Coronary artery (tissue), 2 donors: ENCODE measurements around the gene HABP4.
A peak's percentile ranks its signal among the peaks of the same experiment; 100 is the strongest.

ENCODE experiments used
- DNase-seq: peaks from one replicate; pipeline ENCODE4 v3.0.0-alpha.2; 2017; ENCODE audit warnings: low spot score
- H3K27ac ChIP-seq, 2 donors: fragments of 200-600 bp; sonication (generic); one replicate each; pipeline ENCODE4 v1.5.1; 2016 to 2019
- H3K4me3 ChIP-seq: fragments of 200-600 bp; sonication (generic); 2 replicates; pipeline ENCODE4 v1.5.1; 2016; ENCODE audit warnings: mild to moderate bottlenecking, moderate library complexity
- TF ChIP-seq, protein P1 (sequence below): fragments of 200-600 bp; sonication (generic); IDR thresholded peaks from one replicate; pipeline ENCODE4 v1.5.1; 2019; ENCODE audit warnings: antibody characterized with exemption

HABP4 gene

DNA sequence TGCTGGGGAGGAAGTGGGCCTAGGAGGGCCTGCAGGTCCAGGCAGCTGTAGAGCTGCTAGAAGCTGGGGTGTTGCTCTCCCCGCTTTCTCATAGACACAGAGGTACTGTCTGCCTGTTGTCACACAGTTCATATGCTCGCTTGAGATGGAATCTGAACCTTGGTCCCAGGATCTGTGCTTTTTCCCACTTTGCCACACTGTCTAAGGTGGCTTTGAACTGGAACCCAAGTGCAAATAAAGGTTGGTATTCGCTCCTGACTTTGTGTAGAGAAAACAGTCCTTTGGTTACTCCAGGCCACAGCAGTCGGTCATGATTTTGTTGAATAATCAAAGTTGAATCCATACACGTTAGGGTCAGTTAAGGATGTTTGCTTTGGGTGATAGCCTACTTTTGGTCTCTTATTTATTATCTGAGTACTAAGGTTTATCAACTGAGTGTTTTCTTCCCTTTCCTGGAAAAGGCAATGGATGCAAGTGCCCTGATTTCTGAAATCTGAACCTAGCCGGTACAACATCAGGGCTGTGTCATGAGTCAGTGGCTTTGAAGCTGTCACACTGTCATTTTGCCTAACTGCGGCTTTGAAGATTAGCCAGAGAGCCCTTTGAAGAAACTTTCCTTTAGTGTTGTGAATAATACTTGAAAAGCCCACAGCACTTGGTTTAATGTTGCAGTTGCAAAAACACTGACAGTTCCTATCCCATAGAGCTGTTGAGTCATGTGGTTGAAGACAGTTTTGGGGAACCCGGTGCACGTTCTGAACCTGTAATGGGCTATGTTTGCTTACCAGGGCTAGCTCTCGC is 41.3 kb downstream of the HABP4 start:
- Histone ChIP-seq H3K27ac (peak overlapping the region; percentile 50 to 61), H3K4me3 (no peak overlapping the region)
- no peak for DNase-seq
- TF ChIP-seq, protein P1, sequence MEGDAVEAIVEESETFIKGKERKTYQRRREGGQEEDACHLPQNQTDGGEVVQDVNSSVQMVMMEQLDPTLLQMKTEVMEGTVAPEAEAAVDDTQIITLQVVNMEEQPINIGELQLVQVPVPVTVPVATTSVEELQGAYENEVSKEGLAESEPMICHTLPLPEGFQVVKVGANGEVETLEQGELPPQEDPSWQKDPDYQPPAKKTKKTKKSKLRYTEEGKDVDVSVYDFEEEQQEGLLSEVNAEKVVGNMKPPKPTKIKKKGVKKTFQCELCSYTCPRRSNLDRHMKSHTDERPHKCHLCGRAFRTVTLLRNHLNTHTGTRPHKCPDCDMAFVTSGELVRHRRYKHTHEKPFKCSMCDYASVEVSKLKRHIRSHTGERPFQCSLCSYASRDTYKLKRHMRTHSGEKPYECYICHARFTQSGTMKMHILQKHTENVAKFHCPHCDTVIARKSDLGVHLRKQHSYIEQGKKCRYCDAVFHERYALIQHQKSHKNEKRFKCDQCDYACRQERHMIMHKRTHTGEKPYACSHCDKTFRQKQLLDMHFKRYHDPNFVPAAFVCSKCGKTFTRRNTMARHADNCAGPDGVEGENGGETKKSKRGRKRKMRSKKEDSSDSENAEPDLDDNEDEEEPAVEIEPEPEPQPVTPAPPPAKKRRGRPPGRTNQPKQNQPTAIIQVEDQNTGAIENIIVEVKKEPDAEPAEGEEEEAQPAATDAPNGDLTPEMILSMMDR: no peak

DNA sequence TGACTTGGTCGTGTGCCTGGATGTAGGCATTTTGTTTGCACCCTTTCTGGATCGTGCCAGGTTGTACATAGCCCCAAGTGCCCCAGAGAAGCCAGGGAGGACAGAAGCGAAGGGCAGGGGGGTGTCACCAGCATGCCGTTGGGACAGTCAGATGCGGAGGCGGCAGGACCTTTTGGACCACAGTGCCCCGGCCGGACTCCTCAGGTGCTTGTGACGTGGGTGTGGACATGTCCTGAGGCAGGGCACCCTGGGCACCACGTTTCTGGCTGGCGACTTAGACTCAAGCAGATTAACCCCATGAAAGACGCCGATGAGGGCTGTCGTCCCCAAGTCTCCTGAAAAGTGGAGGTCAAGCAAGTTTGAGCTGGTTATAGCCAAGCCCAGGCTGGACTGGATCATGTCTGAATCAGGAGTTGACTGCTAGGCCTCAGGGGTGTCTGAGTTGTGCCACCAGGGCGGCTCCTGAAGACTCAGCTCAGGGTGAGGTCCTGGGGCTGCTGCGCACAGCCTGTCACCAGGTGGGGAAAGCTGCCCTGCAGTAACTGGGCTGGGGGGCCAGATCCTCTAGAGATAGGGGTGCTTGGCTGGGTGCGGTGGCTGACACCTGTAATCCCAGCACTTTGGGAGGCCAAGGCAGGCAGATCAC is 42.0 kb downstream of the HABP4 start:
- Histone ChIP-seq H3K27ac (peak overlapping the region; percentile 50 to 61), H3K4me3 (no peak overlapping the region)
- DNase-seq: no peak
- TF ChIP-seq, protein P1: no peak

DNA sequence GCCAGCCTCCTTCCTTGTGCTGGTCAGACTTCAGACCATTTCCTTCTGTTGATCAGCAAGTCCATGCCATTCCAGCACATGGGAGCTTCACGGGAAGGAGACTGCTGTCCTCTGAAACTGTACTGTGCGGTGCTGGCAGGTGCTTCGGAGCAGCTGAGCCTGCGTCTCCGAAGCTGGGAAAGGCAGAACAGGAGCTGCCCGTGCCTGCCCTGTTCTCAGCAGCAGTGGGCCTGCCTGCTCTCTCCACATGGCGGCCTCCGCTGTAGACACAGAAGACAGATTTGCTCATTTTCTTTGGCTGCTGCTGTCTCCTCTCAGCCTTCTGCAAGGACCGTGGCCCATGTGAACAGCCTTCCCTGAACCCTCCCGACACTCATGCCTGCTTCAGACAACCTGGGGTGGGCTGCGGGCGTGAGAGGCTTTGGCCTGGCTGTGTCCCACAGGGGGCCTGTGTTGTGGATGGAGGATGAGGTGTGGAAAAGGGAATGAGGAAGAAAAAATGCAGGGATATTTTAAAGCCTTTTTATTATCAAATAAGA is 43.1 kb downstream of the HABP4 start:
- no peak for DNase-seq
- no peak overlapping the region for H3K4me3 ChIP-seq
- no peak overlapping the region for H3K27ac ChIP-seq
- TF ChIP-seq, protein P1: no peak

DNA sequence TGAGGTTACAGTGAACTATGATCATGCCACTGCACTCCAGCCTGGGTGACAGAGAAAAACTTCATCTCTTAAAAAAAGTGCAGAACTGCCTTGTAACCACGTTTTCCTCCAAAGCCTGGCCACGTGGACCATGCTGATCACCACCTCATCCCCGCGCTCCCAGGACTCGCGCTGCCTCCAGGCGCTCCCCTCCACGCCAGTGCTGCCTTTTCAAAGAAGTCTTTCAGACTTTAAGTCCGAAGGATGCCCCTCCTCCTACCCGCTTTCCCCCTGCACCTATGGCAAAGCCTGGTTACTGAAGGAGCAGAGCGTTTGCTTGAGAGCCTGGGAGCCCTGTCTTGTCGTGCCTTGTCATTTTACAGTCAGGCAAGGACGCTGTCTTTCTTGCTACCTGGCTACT is 43.8 kb downstream of the HABP4 start:
- no peak for DNase-seq
- TF ChIP-seq, protein P1: no peak
- no peak overlapping the region for H3K27ac ChIP-seq
- no peak overlapping the region for H3K4me3 ChIP-seq

DNA sequence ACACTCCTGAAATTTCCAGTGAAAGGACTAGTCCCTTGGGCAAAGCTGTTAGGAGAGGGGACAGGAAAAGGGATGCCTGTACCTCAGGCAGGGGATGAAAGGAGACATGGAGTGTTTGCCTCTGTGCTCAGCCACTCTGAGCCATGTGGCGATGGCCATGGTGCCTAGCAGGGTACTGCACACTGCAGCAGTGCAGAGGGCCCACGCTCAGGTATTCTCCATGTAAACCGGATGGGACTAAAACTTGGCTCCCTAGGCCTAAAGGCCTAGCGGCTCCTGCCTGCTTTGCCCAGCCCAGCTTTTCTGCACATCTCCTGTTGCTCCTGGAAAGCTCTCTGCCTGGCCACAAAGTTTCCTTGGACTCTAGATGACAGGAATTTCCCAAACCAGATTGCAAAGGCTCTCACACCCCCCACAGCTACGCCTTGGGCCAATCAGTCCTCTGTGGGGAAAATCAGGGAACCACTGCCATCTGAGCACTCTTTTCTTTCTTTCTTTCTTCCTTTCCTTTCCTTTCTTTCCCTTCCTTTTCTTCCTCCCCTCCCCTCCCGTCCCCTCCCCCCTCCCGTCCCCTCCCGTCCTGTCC is 44.3 kb downstream of the HABP4 start:
- H3K4me3 ChIP-seq: no peak overlapping the region
- peak overlapping the region in 1 of 2 donors; percentile 13 for H3K27ac ChIP-seq
- DNase-seq: no peak
- TF ChIP-seq, protein P1: no peak

DNA sequence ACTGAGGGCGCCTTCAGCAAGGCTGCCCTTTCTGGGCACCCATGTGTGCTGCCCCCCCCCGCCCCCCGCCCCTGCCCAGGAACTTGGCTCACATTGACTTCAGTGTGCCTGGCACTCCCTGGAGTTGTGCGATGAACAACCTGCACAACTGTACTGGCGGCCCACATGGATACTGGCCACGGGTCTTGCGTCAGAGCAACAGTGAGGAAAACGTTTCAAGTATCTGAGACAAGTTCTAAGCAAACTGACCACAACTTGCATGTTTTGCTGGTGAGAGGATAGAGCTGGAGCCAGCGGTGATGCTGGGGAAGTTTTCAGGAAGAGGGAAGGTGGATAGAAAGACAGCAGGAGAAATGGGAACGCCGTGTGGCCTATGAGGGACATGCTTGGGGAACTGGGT is 45.4 kb downstream of the HABP4 start:
- TF ChIP-seq, protein P1: no peak
- no peak overlapping the region for H3K4me3 ChIP-seq
- peak overlapping the region in 1 of 2 donors; percentile 15 for H3K27ac ChIP-seq
- no peak for DNase-seq
